ENCODE measurements around the gene GRWD1. TPM values are rescaled to one million over a fixed set of nuclear protein-coding genes. Genes with fewer than 3 reads are reported as not detected.

GRWD1 gene
- total and polyA plus RNA-seq, 2 of the 8 experiments (the other 6 are each of a cell fraction or from before 2014, with no cell fraction given) = 36.9 to 61.9 TPM

DNA sequence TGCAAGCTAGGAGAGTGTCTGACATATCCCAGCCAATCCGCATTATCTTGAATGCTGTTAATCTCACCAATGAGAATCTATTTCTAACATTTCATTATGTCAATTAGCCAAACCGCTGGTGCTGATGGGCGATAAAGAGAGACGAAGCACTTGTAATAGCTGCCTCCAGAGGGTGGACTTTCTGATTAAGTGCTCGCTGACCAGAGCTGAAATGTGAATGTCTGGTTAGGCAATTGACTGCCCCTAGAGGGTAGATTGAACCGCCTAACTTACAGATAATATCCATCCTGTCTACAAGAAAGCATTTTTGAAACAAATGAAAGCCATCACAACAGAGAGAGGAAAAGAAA, 552 bp upstream of the GRWD1 start (continued):
- TF ChIP-seq MAFK (IDR thresholded peaks at IDR 0.05; ENCODE audit: low read depth, low read length) = no peak
- TF ChIP-seq YY1 (IDR thresholded peaks at IDR 0.05; ENCODE audit: low read depth, low read length) = no peak
- TF ChIP-seq TAF7 (optimal IDR thresholded peaks at IDR 0.05; ENCODE audit: borderline replicate concordance, low read depth, low read length) = peak; percentile 41
- TF ChIP-seq RAD21 (IDR thresholded peaks at IDR 0.05 in 1 of 2, conservative IDR thresholded peaks at IDR 0.05 in 1 of 2; ENCODE audit: low read depth in 2 of 2, low read length in 2 of 2) = peak; percentile 9 to 24; a peak in 2 of 4 replicates
- no peak for TF ChIP-seq SIRT6 (IDR thresholded peaks at IDR 0.05; ENCODE audit: low read length)
- no peak for TF ChIP-seq TAF1 (IDR thresholded peaks at IDR 0.05; ENCODE audit: low read depth, low read length)
- TF ChIP-seq CBX8 (IDR thresholded peaks at IDR 0.05; ENCODE audit: borderline replicate concordance, low read depth, low read length) = no peak
- no peak for TF ChIP-seq ATF3 (IDR thresholded peaks at IDR 0.05; ENCODE audit: insufficient read depth, low read depth, low read length)
- TF ChIP-seq JUN (IDR thresholded peaks at IDR 0.05; ENCODE audit: low read depth, low read length) = no peak
- no peak for TF ChIP-seq BCL11A (IDR thresholded peaks at IDR 0.05; ENCODE audit: low read depth in 2 of 2, low read length in 2 of 2)
- no peak for TF ChIP-seq GABPA (IDR thresholded peaks at IDR 0.05; ENCODE audit: borderline replicate concordance, insufficient read depth, low read length)
- TF ChIP-seq, protein P1, sequence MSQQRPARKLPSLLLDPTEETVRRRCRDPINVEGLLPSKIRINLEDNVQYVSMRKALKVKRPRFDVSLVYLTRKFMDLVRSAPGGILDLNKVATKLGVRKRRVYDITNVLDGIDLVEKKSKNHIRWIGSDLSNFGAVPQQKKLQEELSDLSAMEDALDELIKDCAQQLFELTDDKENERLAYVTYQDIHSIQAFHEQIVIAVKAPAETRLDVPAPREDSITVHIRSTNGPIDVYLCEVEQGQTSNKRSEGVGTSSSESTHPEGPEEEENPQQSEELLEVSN (IDR thresholded peaks at IDR 0.05) = no peak
- no peak for TF ChIP-seq RBBP5 (IDR thresholded peaks at IDR 0.05; ENCODE audit: borderline replicate concordance, low read depth, low read length)
- no peak for TF ChIP-seq BACH1 (IDR thresholded peaks at IDR 0.05; ENCODE audit: low read length)
